ENCODE measurements around the gene CEP350. TPM values are rescaled to one million over a fixed set of nuclear protein-coding genes. Genes with fewer than 3 reads are reported as not detected.

Gene CEP350
- total RNA-seq, 2 donors from 2014 or later: 41.5 to 55.4 TPM

DNA sequence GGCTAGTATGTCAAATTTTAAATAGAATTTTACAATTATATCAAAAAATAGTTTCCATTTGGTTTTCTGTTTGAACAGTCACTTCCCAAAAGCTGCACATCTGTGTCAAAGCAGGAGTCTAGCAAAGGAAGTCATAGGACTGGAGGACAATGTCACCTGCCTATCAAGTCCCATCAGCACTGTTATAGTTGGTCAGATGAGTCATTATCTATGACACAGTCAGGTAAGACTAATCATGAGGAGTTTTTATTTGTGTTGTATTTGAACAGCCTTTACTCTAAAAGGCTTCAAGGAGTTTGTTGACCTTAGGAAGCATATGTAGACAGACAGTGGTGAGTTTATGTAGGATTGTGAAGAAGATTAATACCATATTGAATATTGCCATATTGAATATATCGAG is 125.8 kb downstream of the CEP350 start:
- no peak overlapping the region for H3K4me3 ChIP-seq
- H3K36me3 ChIP-seq (replicated peaks in 1 of 2; ENCODE audit: insufficient read depth in 1 of 2, low read depth in 2 of 2): peaks cover 5 to 14% of the 10 kb centered on the region in 2 donors
- WGBS, 2 donors: 92 to 95% methylated on average over 1 of the region's 1 CpG
- no peak for ATAC-seq
- H3K9me3 ChIP-seq: no peaks in the 10 kb centered on the region
- intact Hi-C loops (cut with DNase I): no loop called here
- H3K27ac ChIP-seq: no peak overlapping the region
- no peak for TF ChIP-seq CTCF (IDR thresholded peaks at IDR 0.05)
- no peak for TF ChIP-seq POLR2A (IDR thresholded peaks at IDR 0.05)
- no peaks in the 10 kb centered on the region for H3K4me1 ChIP-seq
- no peak for DNase-seq
- H3K27me3 ChIP-seq: no peaks in the 10 kb centered on the region

GRCh38 chr1:180081474-180081873 is 126.9 kb downstream of the CEP350 start:
- no peak for DNase-seq
- WGBS, 2 donors: 74 to 82% methylated on average over 2 of the region's 2 CpGs
- H3K36me3 ChIP-seq (replicated peaks in 1 of 2; ENCODE audit: insufficient read depth in 1 of 2, low read depth in 2 of 2): peaks cover 3 to 12% of the 10 kb centered on the region in 2 donors
- no peaks in the 10 kb centered on the region for H3K9me3 ChIP-seq
- no peak for ATAC-seq
- no peaks in the 10 kb centered on the region for H3K4me1 ChIP-seq
- H3K4me3 ChIP-seq: no peak overlapping the region
- intact Hi-C loops (cut with DNase I): no loop called here
- TF ChIP-seq CTCF (IDR thresholded peaks at IDR 0.05) (no peak), POLR2A (IDR thresholded peaks at IDR 0.05) (no peak)
- H3K27me3 ChIP-seq: no peaks in the 10 kb centered on the region
- H3K27ac ChIP-seq: no peak overlapping the region

DNA sequence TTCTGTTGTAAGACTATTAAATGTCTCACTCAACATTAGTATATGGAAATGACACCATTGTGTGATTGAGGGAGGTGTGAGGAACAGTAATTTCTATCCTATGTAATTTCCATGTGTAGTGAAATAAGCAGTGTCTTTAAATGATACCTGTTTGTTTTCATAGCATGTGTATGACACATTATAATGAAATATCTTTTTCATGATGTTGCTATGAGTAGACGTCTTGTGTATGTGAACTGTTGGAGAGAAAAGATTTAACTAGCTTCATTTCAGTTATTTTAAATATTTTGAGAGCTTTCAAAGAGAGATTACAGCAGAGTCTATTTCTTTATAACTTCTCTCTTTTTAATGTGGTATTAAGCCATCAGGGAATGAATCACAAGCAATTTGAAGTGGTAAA is 128.6 kb downstream of the CEP350 start:
- H3K27ac ChIP-seq: no peak overlapping the region
- intact Hi-C loops (cut with DNase I): no loop called here
- ATAC-seq: no peak
- no peaks in the 10 kb centered on the region for H3K27me3 ChIP-seq
- TF ChIP-seq POLR2A (IDR thresholded peaks at IDR 0.05) (no peak), CTCF (IDR thresholded peaks at IDR 0.05) (no peak)
- WGBS, 2 donors: 72 to 83% methylated on average over 1 of the region's 1 CpG
- no peaks in the 10 kb centered on the region for H3K9me3 ChIP-seq
- H3K4me1 ChIP-seq: no peaks in the 10 kb centered on the region
- no peak overlapping the region for H3K4me3 ChIP-seq
- no peak for DNase-seq
- H3K36me3 ChIP-seq (replicated peaks in 1 of 2; ENCODE audit: insufficient read depth in 1 of 2, low read depth in 2 of 2): peaks cover 0 to 12% of the 10 kb centered on the region in 2 donors

GRCh38 chr1:180084867-180085266 is 130.3 kb downstream of the CEP350 start:
- intact Hi-C loops (cut with DNase I): no loop called here
- DNase-seq (no peak), ATAC-seq (no peak)
- no peak for TF ChIP-seq POLR2A (IDR thresholded peaks at IDR 0.05)
- no peak for TF ChIP-seq CTCF (IDR thresholded peaks at IDR 0.05)
- no peak overlapping the region for H3K4me3 ChIP-seq
- H3K36me3 ChIP-seq (replicated peaks in 1 of 2; ENCODE audit: insufficient read depth in 1 of 2, low read depth in 2 of 2): peaks cover 0 to 10% of the 10 kb centered on the region in 2 donors
- H3K27me3 ChIP-seq: no peaks in the 10 kb centered on the region
- no peak overlapping the region for H3K27ac ChIP-seq
- H3K9me3 ChIP-seq: no peaks in the 10 kb centered on the region
- WGBS, 2 donors: 94 to 97% methylated on average over 1 of the region's 1 CpG
- H3K4me1 ChIP-seq: no peaks in the 10 kb centered on the region

- DNase-seq (no peak), ATAC-seq (no peak)
- no peak overlapping the region for H3K27ac ChIP-seq
- no peaks in the 10 kb centered on the region for H3K9me3 ChIP-seq
- H3K4me1 ChIP-seq: no peaks in the 10 kb centered on the region
- H3K4me3 ChIP-seq: no peak overlapping the region
- H3K36me3 ChIP-seq (replicated peaks in 1 of 2; ENCODE audit: insufficient read depth in 1 of 2, low read depth in 2 of 2): peaks cover 0 to 9% of the 10 kb centered on the region in 2 donors
- no peaks in the 10 kb centered on the region for H3K27me3 ChIP-seq
- intact Hi-C loops (cut with DNase I): no loop called here
- TF ChIP-seq CTCF (IDR thresholded peaks at IDR 0.05) (no peak), POLR2A (IDR thresholded peaks at IDR 0.05) (no peak)
- 93 to 94% methylated on average over 2 of the region's 2 CpGs for WGBS, 2 donors
These were observed 130.7 kb downstream of the CEP350 start for GRCh38 chr1:180085331-180085730.

All from body of pancreas (tissue), 4 donors.